Endodermal cell (in vitro differentiated cells): Measurements from ENCODE around the gene FXYD1. TPM values are rescaled to one million over a fixed set of nuclear protein-coding genes. Genes with fewer than 3 reads are reported as not detected.
"Not testable (repeated sequence)": the region's sequence is repeated elsewhere in the genome, so short reads cannot be mapped to it uniquely, and the experiment has no call there.

ENCODE experiments used
- DNase-seq: peaks from one replicate; pipeline ENCODE4 v3.0.0-alpha.2; 2017
- H3K27ac ChIP-seq: 2 replicates; pipeline ENCODE4 v1.5.1; 2013; ENCODE audit warnings: mild to moderate bottlenecking, low read depth, low read length, moderate library complexity
- H3K27me3 ChIP-seq: 2 replicates; pipeline ENCODE4 v1.6.1; 2013; ENCODE audit warnings: mild to moderate bottlenecking, low read length, moderate library complexity; ENCODE audit not compliant: insufficient read depth, control insufficient read depth, poor library complexity, severe bottlenecking
- H3K36me3 ChIP-seq: 2 replicates; pipeline ENCODE4 v1.7.0; 2013; ENCODE audit warnings: mild to moderate bottlenecking, low read length, moderate library complexity; ENCODE audit not compliant: control insufficient read depth, insufficient read depth
- H3K4me1 ChIP-seq: one replicate; pipeline ENCODE4 v1.7.0; 2013; ENCODE audit warnings: low read length; ENCODE audit not compliant: control insufficient read depth, insufficient read depth
- H3K4me3 ChIP-seq: 2 replicates; pipeline ENCODE4 v1.5.1; 2013; ENCODE audit warnings: mild to moderate bottlenecking, low read length, moderate library complexity
- H3K9ac ChIP-seq: 2 replicates; pipeline ENCODE4 v1.6.1; 2013; ENCODE audit warnings: mild to moderate bottlenecking, low read length, moderate library complexity; ENCODE audit not compliant: poor library complexity, severe bottlenecking; ENCODE audit errors: extremely low read depth
- H3K9me3 ChIP-seq: 2 replicates; pipeline ENCODE4 v1.6.1; 2013; ENCODE audit warnings: mild to moderate bottlenecking, low read length, moderate library complexity; ENCODE audit not compliant: control insufficient read depth
- H3K27ac Mint-ChIP-seq: 2 replicates; pipeline ENCODE4 v1.8.0; 2020; ENCODE audit warnings: mixed read lengths
- H3K27me3 Mint-ChIP-seq: 2 replicates; pipeline ENCODE4 v1.8.0; 2021; ENCODE audit warnings: mild to moderate bottlenecking, mixed read lengths; ENCODE audit not compliant: insufficient read depth
- H3K36me3 Mint-ChIP-seq: 2 replicates; pipeline ENCODE4 v1.8.0; 2020; ENCODE audit warnings: low read depth, mixed read lengths
- H3K4me1 Mint-ChIP-seq: 2 replicates; pipeline ENCODE4 v1.8.0; 2020; ENCODE audit warnings: mixed read lengths
- H3K4me3 Mint-ChIP-seq: 2 replicates; pipeline ENCODE4 v1.8.0; 2020; ENCODE audit warnings: mild to moderate bottlenecking, moderate library complexity, mixed read lengths
- H3K9me3 Mint-ChIP-seq: 2 replicates; pipeline ENCODE4 v1.8.0; 2020; ENCODE audit warnings: mild to moderate bottlenecking, mixed read lengths
- WGBS, 2 experiments: methylation state at CpG; one replicate each; pipeline versions ENCODE4 v1.1.5 to v1.1.7; 2013; ENCODE audit warnings: missing lambda C conversion rate in 2 of 2, mixed read lengths in 1 of 2; ENCODE audit not compliant: insufficient coverage in 1 of 2, insufficient read length in 1 of 2; 5-methylcytosine and 5-hydroxymethylcytosine counted together
- total RNA-seq, 2 donors: library from RNA; stranded (reverse); fragmentation: NEBNext Ultra II Directional in 1 of 2; extraction: Animal tissue kit (Norgen Biotek cat#: 25700) in 1 of 2; gene quantifications; 2 replicates in 1 of 2; 3 replicates in 1 of 2; pipeline ENCODE4 v1.2.1, GENCODE V29; 2021
- TF ChIP-seq, protein P1 (sequence below): fragments of 200-600 bp; sonication (generic); conservative IDR thresholded peaks from 2 replicates; pipeline ENCODE4 v1.5.0; 2021; ENCODE audit warnings: antibody characterized with exemption, mild to moderate bottlenecking

FXYD1 gene
- total RNA-seq, 2 donors from 2014 or later, result 0.75 TPM; not detected in 1

GRCh38 chr19:35128398-35129057 is 10.1 kb upstream of the FXYD1 start:
- Histone ChIP-seq H3K9me3 (no peaks in the 10 kb centered on the region), H3K4me1 (no peaks in the 10 kb centered on the region), H3K27me3 (no peaks in the 10 kb centered on the region), H3K27ac (no peak overlapping the region), H3K4me3 (no peak overlapping the region), H3K36me3 (no peaks in the 10 kb centered on the region), H3K9ac (no peak overlapping the region)
- H3K27me3 Mint-ChIP-seq, result no peaks in the 10 kb centered on the region
- no peaks in the 10 kb centered on the region for H3K9me3 Mint-ChIP-seq
- WGBS, 2 experiments, result 90 to 92% methylated on average over 7 to 9 of the region's 9 CpGs
- no peak overlapping the region for H3K4me3 Mint-ChIP-seq
- H3K27ac Mint-ChIP-seq, result no peak overlapping the region
- H3K4me1 Mint-ChIP-seq, result no peaks in the 10 kb centered on the region
- no peak for DNase-seq
- H3K36me3 Mint-ChIP-seq, result no peaks in the 10 kb centered on the region
- TF ChIP-seq, protein P1, sequence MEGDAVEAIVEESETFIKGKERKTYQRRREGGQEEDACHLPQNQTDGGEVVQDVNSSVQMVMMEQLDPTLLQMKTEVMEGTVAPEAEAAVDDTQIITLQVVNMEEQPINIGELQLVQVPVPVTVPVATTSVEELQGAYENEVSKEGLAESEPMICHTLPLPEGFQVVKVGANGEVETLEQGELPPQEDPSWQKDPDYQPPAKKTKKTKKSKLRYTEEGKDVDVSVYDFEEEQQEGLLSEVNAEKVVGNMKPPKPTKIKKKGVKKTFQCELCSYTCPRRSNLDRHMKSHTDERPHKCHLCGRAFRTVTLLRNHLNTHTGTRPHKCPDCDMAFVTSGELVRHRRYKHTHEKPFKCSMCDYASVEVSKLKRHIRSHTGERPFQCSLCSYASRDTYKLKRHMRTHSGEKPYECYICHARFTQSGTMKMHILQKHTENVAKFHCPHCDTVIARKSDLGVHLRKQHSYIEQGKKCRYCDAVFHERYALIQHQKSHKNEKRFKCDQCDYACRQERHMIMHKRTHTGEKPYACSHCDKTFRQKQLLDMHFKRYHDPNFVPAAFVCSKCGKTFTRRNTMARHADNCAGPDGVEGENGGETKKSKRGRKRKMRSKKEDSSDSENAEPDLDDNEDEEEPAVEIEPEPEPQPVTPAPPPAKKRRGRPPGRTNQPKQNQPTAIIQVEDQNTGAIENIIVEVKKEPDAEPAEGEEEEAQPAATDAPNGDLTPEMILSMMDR, result no peak

DNA sequence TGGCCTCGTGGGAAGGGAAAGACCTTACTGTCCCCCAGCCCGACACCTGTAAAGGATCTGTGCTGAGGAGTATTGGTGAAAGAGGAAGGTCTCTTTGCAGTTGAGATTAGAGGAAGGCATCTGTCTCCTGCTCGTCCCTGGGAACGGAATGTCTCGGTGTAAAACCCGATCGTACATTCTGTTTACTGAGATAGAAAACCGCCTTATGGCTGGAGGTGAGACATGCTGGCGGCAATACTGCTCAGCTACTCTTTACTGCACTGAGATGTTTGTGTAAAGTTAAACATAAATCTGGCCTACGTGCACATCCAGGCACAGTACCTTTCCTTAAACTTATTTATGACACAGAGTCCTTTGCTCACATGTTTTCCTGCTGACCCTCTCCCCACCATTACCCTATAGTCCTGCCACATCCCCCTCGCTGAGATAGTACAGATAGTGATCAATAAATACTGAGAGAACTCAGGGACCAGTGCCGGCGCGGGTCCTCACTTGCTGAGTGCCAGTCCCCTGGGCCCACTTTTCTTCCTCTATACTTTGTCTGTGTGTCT is 8.8 kb upstream of the FXYD1 start:
- H3K36me3 ChIP-seq, H3K4me3 Mint-ChIP-seq, H3K4me1 Mint-ChIP-seq, H3K27me3 ChIP-seq, H3K27me3 Mint-ChIP-seq, H3K9me3 ChIP-seq, H3K27ac Mint-ChIP-seq, DNase-seq, H3K9ac ChIP-seq, H3K27ac ChIP-seq, H3K9me3 Mint-ChIP-seq, H3K36me3 Mint-ChIP-seq, H3K4me3 ChIP-seq, H3K4me1 ChIP-seq: not testable (repeated sequence)
- WGBS, 2 experiments, result 91 to 92% methylated on average over 11 to 14 of the region's 14 CpGs

DNA sequence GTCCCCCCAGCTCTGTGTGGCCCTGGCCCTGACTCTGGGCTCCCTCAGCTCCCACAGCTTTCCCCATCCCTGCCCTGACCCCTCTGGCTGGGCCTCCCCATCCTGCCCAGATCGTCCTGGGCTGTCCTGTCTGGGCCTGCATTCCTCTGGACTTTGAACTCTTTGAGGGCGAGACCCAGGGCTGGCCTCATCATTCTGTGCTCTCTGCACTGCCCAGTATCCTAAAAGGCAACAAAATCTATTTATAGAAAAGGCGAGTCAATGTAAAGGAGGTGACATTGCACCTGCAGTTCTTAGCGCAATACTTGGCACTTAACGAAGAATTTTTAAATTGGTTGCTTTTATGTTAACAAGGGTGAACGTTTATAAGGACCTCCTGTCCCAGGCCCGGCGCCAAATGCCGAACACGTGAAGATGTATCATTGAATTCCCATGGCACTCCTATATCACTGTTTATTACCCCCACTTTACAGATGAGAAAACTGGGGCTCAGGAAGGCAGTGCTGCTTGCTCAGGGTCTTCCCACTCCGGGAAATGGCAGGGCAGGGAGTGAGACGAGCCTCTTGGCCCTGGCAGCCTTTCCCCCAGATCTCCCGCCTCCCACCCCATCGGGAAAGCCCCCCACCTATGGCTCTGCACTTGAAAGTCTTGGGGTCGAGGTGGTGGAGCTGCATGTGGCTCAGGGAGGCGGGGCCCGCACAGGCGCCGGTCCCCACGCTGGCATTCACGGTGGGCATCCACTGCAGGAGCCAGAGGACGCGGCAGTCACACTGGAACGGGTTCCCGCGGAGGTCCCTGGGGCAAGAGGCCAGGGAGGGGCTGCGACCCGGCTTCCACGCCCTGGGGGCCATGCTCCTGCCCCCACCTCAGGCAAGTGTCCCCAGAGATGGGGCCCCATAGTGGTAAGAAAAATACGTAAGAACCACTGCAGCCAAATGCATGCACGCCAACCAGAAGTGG is 7.6 kb upstream of the FXYD1 start:
- Mint-ChIP-seq H3K27me3 (no peaks in the 10 kb centered on the region), H3K27ac (no peak overlapping the region), H3K4me1 (peaks cover 2% of the 10 kb centered on the region), H3K4me3 (no peak overlapping the region), H3K9me3 (no peaks in the 10 kb centered on the region), H3K36me3 (no peaks in the 10 kb centered on the region)
- Histone ChIP-seq H3K9me3 (no peaks in the 10 kb centered on the region), H3K4me3 (no peak overlapping the region), H3K9ac (no peak overlapping the region), H3K27me3 (no peaks in the 10 kb centered on the region), H3K4me1 (no peaks in the 10 kb centered on the region), H3K27ac (no peak overlapping the region), H3K36me3 (no peaks in the 10 kb centered on the region)
- TF ChIP-seq, protein P1, result no peak
- 90 to 92% methylated on average over 18 to 30 of the region's 31 CpGs for WGBS, 2 experiments
- no peak for DNase-seq
